K562 (cell line): ENCODE data around the gene SP4. TPM values are rescaled to one million over a fixed set of nuclear protein-coding genes. Genes with fewer than 3 reads are reported as not detected.

ENCODE experiments used
- CC2D1A ChIP-seq: fragments of 450-650 bp; IDR thresholded peaks from 2 replicates; pipeline ENCODE4 v1.6.1; 2017; ENCODE audit warnings: mild to moderate bottlenecking
- EZH2 ChIP-seq: IDR thresholded peaks from 2 replicates; pipeline ENCODE4 v1.6.1; 2012; ENCODE audit warnings: low read depth, mild to moderate bottlenecking, inconsistent platforms, low read length, borderline replicate concordance
- HDAC6 ChIP-seq: IDR thresholded peaks from 2 replicates; pipeline ENCODE4 v1.6.1; 2012; ENCODE audit warnings: low read depth, mild to moderate bottlenecking, control low read depth, inconsistent platforms, low read length, moderate library complexity
- HNRNPL ChIP-seq: fragments of 200-400 bp; formaldehyde crosslinking; IDR thresholded peaks from 2 replicates; pipeline ENCODE4 v1.6.1; 2017; ENCODE audit warnings: low read depth, mild to moderate bottlenecking, low read length
- KLF13 ChIP-seq: fragments of 450-650 bp; IDR thresholded peaks from 2 replicates; pipeline ENCODE4 v1.6.1; 2016; ENCODE audit warnings: missing genetic modification characterization, low read depth, mild to moderate bottlenecking, missing compliant biosample characterization, moderate library complexity, borderline replicate concordance
- MEIS2 ChIP-seq: fragments of 450-650 bp; IDR thresholded peaks from 2 replicates; pipeline ENCODE4 v1.6.1; 2014; ENCODE audit warnings: mild to moderate bottlenecking; ENCODE audit not compliant: partially characterized antibody
- NBN ChIP-seq: fragments of 450-650 bp; IDR thresholded peaks from 2 replicates; pipeline ENCODE4 v1.6.1; 2016; ENCODE audit warnings: low read depth, mild to moderate bottlenecking
- NCOR1 ChIP-seq: fragments of 450-650 bp; IDR thresholded peaks from 2 replicates; pipeline ENCODE4 v1.6.1; 2016; ENCODE audit warnings: mild to moderate bottlenecking, moderate library complexity
- POLR2AphosphoS2 ChIP-seq: IDR thresholded peaks from 2 replicates; pipeline ENCODE4 v1.6.1; 2012; ENCODE audit warnings: low read length, improper control_type of control experiment
- RBM17 ChIP-seq: fragments of 200-400 bp; formaldehyde crosslinking; IDR thresholded peaks from 2 replicates; pipeline ENCODE4 v1.6.1; 2017; ENCODE audit warnings: low read depth, mild to moderate bottlenecking, low read length, borderline replicate concordance
- STAT5B ChIP-seq: fragments of 250-450 bp; sonication (Bioruptor Pico); IDR thresholded peaks from 2 replicates; pipeline ENCODE4 v1.8.0; 2021; ENCODE audit warnings: mild to moderate bottlenecking, inconsistent platforms
- ZBTB49 ChIP-seq: sonication (generic); formaldehyde crosslinking; IDR thresholded peaks from 2 replicates; pipeline ENCODE4 v1.8.0; 2022; ENCODE audit warnings: missing genetic modification reagents, mild to moderate bottlenecking, borderline replicate concordance
- ZNF165 ChIP-seq: fragments of 250-450 bp; sonication (Bioruptor Pico); IDR thresholded peaks from 2 replicates; pipeline ENCODE4 v1.4.0; 2020; ENCODE audit warnings: borderline replicate concordance
- ZNF224 ChIP-seq: sonication (generic); formaldehyde crosslinking; IDR thresholded peaks from 2 replicates; pipeline ENCODE4 v1.8.0; 2022; ENCODE audit warnings: mild to moderate bottlenecking, missing genetic modification reagents
- ZNF696 ChIP-seq: fragments of 250-450 bp; sonication (Bioruptor Pico); conservative IDR thresholded peaks from 2 replicates; pipeline ENCODE4 v1.4.0; 2020; ENCODE audit warnings: mild to moderate bottlenecking, moderate library complexity
- polyA plus RNA-seq, 8 experiments: library from polyadenylated mRNA; depleted of rRNA in 4 of 8; stranded (reverse) in 5 of 8; unstranded in 3 of 8; fragments of >200 nt; fragmentation: Nextera tagmentation in 2 of 8; fragmentation: Illumina TruSeq in 1 of 8; extraction: Ambion mirVana in 2 of 8; extraction: Trizol in 1 of 8; gene quantifications; 2 replicates each; pipeline versions ENCODE4 v1.2.1 to v1.2.3, GENCODE V29; 2011 to 2014; ENCODE audit warnings: inconsistent platforms in 1 of 8, missing spikeins in 1 of 8
- total RNA-seq, 7 experiments: library from RNA; depleted of rRNA in 6 of 7; stranded (reverse); fragments of >200 nt in 6 of 7; fragmentation: Illumina TruSeq in 2 of 7; extraction: Trizol in 2 of 7; gene quantifications; 2 replicates each; pipeline versions ENCODE4 v1.2.1 to v1.2.3, GENCODE V29; 2011 to 2021; ENCODE audit warnings: low replicate concordance in 1 of 7
- TF ChIP-seq, protein P1 (sequence below): fragments of 150-350 bp; conservative IDR thresholded peaks from 2 replicates; pipeline ENCODE4 v1.6.1; 2014; ENCODE audit warnings: low read length
- TF ChIP-seq, protein P2 (sequence below), 2 experiments: fragments of 150-350 bp in 1 of 2; IDR thresholded peaks; 2 replicates each; pipeline ENCODE4 v1.6.1; 2012 to 2016; ENCODE audit warnings: low read depth in 2 of 2, low read length in 2 of 2, mild to moderate bottlenecking in 1 of 2, moderate library complexity in 1 of 2
- TF ChIP-seq, protein P3 (sequence below): fragments of 250-450 bp; sonication (Bioruptor Pico); IDR thresholded peaks from 2 replicates; pipeline ENCODE4 v1.8.0; 2022; ENCODE audit warnings: moderate library complexity, mild to moderate bottlenecking, inconsistent platforms

SP4 gene
- total and polyA plus RNA-seq, 9 of the 15 experiments (the other 6 are each of a cell fraction or from before 2014, with no cell fraction given), result 2.4 to 9.4 (median 4.5) TPM

- TF ChIP-seq EZH2 (no peak), ZNF165 (no peak), POLR2AphosphoS2 (no peak), HNRNPL (0 out of 2 replicates have a peak, but pooled peaks have one; percentile 47), RBM17 (no peak), CC2D1A (no peak; the same call in 1 of the 2 replicates), STAT5B (no peak), HDAC6 (no peak), KLF13 (peak; percentile 75), ZNF696 (no peak), NCOR1 (no peak), ZBTB49 (CRISPR knock-in tag) (peak; percentile 61; the same call in 1 of the 2 replicates), MEIS2 (no peak), NBN (no peak), ZNF224 (CRISPR knock-in tag) (no peak)
- TF ChIP-seq, protein P1, sequence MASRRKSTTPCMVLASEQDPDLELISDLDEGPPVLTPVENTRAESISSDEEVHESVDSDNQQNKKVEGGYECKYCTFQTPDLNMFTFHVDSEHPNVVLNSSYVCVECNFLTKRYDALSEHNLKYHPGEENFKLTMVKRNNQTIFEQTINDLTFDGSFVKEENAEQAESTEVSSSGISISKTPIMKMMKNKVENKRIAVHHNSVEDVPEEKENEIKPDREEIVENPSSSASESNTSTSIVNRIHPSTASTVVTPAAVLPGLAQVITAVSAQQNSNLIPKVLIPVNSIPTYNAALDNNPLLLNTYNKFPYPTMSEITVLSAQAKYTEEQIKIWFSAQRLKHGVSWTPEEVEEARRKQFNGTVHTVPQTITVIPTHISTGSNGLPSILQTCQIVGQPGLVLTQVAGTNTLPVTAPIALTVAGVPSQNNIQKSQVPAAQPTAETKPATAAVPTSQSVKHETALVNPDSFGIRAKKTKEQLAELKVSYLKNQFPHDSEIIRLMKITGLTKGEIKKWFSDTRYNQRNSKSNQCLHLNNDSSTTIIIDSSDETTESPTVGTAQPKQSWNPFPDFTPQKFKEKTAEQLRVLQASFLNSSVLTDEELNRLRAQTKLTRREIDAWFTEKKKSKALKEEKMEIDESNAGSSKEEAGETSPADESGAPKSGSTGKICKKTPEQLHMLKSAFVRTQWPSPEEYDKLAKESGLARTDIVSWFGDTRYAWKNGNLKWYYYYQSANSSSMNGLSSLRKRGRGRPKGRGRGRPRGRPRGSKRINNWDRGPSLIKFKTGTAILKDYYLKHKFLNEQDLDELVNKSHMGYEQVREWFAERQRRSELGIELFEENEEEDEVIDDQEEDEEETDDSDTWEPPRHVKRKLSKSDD, result no peak
- TF ChIP-seq, protein P2, sequence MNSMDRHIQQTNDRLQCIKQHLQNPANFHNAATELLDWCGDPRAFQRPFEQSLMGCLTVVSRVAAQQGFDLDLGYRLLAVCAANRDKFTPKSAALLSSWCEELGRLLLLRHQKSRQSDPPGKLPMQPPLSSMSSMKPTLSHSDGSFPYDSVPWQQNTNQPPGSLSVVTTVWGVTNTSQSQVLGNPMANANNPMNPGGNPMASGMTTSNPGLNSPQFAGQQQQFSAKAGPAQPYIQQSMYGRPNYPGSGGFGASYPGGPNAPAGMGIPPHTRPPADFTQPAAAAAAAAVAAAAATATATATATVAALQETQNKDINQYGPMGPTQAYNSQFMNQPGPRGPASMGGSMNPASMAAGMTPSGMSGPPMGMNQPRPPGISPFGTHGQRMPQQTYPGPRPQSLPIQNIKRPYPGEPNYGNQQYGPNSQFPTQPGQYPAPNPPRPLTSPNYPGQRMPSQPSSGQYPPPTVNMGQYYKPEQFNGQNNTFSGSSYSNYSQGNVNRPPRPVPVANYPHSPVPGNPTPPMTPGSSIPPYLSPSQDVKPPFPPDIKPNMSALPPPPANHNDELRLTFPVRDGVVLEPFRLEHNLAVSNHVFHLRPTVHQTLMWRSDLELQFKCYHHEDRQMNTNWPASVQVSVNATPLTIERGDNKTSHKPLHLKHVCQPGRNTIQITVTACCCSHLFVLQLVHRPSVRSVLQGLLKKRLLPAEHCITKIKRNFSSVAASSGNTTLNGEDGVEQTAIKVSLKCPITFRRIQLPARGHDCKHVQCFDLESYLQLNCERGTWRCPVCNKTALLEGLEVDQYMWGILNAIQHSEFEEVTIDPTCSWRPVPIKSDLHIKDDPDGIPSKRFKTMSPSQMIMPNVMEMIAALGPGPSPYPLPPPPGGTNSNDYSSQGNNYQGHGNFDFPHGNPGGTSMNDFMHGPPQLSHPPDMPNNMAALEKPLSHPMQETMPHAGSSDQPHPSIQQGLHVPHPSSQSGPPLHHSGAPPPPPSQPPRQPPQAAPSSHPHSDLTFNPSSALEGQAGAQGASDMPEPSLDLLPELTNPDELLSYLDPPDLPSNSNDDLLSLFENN (IDR thresholded peaks at IDR 0.05; ENCODE audit: low read depth in 2 of 2, low read length in 2 of 2), result no peak
- TF ChIP-seq, protein P3, sequence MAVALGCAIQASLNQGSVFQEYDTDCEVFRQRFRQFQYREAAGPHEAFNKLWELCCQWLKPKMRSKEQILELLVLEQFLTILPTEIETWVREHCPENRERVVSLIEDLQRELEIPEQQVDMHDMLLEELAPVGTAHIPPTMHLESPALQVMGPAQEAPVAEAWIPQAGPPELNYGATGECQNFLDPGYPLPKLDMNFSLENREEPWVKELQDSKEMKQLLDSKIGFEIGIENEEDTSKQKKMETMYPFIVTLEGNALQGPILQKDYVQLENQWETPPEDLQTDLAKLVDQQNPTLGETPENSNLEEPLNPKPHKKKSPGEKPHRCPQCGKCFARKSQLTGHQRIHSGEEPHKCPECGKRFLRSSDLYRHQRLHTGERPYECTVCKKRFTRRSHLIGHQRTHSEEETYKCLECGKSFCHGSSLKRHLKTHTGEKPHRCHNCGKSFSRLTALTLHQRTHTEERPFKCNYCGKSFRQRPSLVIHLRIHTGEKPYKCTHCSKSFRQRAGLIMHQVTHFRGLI (CRISPR knock-in tag), result no peak
These were observed 557 bp upstream of the SP4 start (continued) for GRCh38 chr7:21427182-21427870.
